ENCODE results near the gene ABCC5.

ABCC5 gene

DNA sequence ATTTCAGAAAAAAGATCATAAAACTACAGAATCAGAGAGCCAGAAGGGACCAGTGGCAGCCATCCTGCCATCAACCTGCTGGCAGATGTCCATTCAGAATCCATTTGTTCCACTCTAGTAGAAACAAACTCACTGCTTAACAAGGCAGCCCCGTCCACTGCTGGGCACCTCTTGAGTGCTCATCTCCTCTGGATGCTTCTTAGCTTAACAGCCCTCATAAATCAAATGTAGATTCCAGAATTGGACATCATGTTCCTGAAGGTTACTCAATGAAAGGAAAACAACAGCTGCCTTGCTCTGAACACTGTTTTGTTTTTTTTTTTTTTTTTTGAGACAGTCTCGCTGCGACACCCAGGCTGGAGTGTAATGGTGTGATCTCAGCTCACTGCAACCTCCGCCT lies 37.3 kb downstream of the ABCC5 start:
- no peak for DNase-seq

GRCh38 chr3:183975981-183976662 lies 41.6 kb downstream of the ABCC5 start:
- no peaks in the 10 kb centered on the region for H3K36me3 ChIP-seq (ENCODE audit: control insufficient read depth, insufficient read depth, low read length)
- no peak for DNase-seq
- no peak overlapping the region for H3K4me3 ChIP-seq (ENCODE audit: insufficient read depth, low read depth, low read length, poor library complexity, severe bottlenecking)
- H3K4me1 ChIP-seq (ENCODE audit: control insufficient read depth, insufficient read depth, low read length, poor library complexity, severe bottlenecking): no peaks in the 10 kb centered on the region
- no peaks in the 10 kb centered on the region for H3K27me3 ChIP-seq (replicated peaks; ENCODE audit: control insufficient read depth, insufficient read depth, low read length, poor library complexity, severe bottlenecking)
- no peak overlapping the region for H3K27ac ChIP-seq (ENCODE audit: insufficient read depth, low read length, poor library complexity, severe bottlenecking)
- no peaks in the 10 kb centered on the region for H3K9me3 ChIP-seq (ENCODE audit: control insufficient read depth, low read length)

More for the DNA sequence above, 37.3 kb downstream of the ABCC5 start:
- H3K27me3 ChIP-seq (replicated peaks; ENCODE audit: control insufficient read depth, insufficient read depth, low read length, poor library complexity, severe bottlenecking): no peaks in the 10 kb centered on the region
- no peak overlapping the region for H3K4me3 ChIP-seq (ENCODE audit: insufficient read depth, low read depth, low read length, poor library complexity, severe bottlenecking)
- peaks cover 25% of the 10 kb centered on the region for H3K36me3 ChIP-seq (ENCODE audit: control insufficient read depth, insufficient read depth, low read length)
- no peaks in the 10 kb centered on the region for H3K4me1 ChIP-seq (ENCODE audit: control insufficient read depth, insufficient read depth, low read length, poor library complexity, severe bottlenecking)
- no peaks in the 10 kb centered on the region for H3K9me3 ChIP-seq (ENCODE audit: control insufficient read depth, low read length)
- no peak overlapping the region for H3K27ac ChIP-seq (ENCODE audit: insufficient read depth, low read length, poor library complexity, severe bottlenecking)

DNA sequence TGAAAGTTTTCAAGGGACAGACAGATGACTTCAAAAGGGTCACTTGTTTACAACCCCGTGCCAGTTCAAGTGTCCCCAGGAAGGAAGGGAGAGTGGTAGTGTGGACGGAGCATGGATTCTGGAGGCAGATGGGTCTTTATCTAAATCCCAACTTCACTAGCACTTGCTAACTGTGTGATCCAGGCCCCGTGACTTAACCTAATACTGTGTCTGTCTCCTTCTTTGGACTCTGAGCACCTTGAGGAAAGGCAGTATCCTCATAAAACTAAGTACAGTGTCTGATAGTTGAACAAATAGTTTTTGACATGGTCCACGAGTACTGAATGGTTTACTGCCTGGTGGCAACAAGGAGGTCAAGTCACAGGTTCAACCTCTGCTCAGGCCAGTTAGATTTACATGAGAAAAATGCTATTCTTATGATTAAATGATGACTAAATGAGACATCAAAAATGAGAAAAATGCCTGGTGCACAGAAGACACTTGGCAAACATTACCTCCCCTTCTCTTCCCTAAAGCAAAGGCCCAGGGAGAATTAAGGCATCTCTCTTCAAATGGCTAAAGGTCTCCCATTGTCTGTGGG lies 48.9 kb downstream of the ABCC5 start:
- DNase-seq: no peak
- Histone ChIP-seq H3K4me3 (ENCODE audit: insufficient read depth, low read depth, low read length, poor library complexity, severe bottlenecking) (no peak overlapping the region), H3K9me3 (ENCODE audit: control insufficient read depth, low read length) (no peaks in the 10 kb centered on the region), H3K4me1 (ENCODE audit: control insufficient read depth, insufficient read depth, low read length, poor library complexity, severe bottlenecking) (no peaks in the 10 kb centered on the region), H3K27me3 (replicated peaks; ENCODE audit: control insufficient read depth, insufficient read depth, low read length, poor library complexity, severe bottlenecking) (no peaks in the 10 kb centered on the region), H3K27ac (ENCODE audit: insufficient read depth, low read length, poor library complexity, severe bottlenecking) (no peak overlapping the region), H3K36me3 (ENCODE audit: control insufficient read depth, insufficient read depth, low read length) (no peaks in the 10 kb centered on the region)

GRCh38 chr3:183967693-183968092 lies 50.0 kb downstream of the ABCC5 start:
- H3K27ac ChIP-seq (ENCODE audit: insufficient read depth, low read length, poor library complexity, severe bottlenecking): no peak overlapping the region
- no peaks in the 10 kb centered on the region for H3K4me1 ChIP-seq (ENCODE audit: control insufficient read depth, insufficient read depth, low read length, poor library complexity, severe bottlenecking)
- H3K36me3 ChIP-seq (ENCODE audit: control insufficient read depth, insufficient read depth, low read length): no peaks in the 10 kb centered on the region
- H3K9me3 ChIP-seq (ENCODE audit: control insufficient read depth, low read length): no peaks in the 10 kb centered on the region
- no peak for DNase-seq
- H3K4me3 ChIP-seq (ENCODE audit: insufficient read depth, low read depth, low read length, poor library complexity, severe bottlenecking): no peak overlapping the region
- no peaks in the 10 kb centered on the region for H3K27me3 ChIP-seq (replicated peaks; ENCODE audit: control insufficient read depth, insufficient read depth, low read length, poor library complexity, severe bottlenecking)

GRCh38 chr3:183966361-183966791 lies 51.3 kb downstream of the ABCC5 start:
- Histone ChIP-seq H3K4me3 (ENCODE audit: insufficient read depth, low read depth, low read length, poor library complexity, severe bottlenecking) (no peak overlapping the region), H3K27me3 (replicated peaks; ENCODE audit: control insufficient read depth, insufficient read depth, low read length, poor library complexity, severe bottlenecking) (no peaks in the 10 kb centered on the region), H3K36me3 (ENCODE audit: control insufficient read depth, insufficient read depth, low read length) (no peaks in the 10 kb centered on the region), H3K9me3 (ENCODE audit: control insufficient read depth, low read length) (no peaks in the 10 kb centered on the region), H3K4me1 (ENCODE audit: control insufficient read depth, insufficient read depth, low read length, poor library complexity, severe bottlenecking) (no peaks in the 10 kb centered on the region), H3K27ac (ENCODE audit: insufficient read depth, low read length, poor library complexity, severe bottlenecking) (no peak overlapping the region)
- no peak for DNase-seq

DNA sequence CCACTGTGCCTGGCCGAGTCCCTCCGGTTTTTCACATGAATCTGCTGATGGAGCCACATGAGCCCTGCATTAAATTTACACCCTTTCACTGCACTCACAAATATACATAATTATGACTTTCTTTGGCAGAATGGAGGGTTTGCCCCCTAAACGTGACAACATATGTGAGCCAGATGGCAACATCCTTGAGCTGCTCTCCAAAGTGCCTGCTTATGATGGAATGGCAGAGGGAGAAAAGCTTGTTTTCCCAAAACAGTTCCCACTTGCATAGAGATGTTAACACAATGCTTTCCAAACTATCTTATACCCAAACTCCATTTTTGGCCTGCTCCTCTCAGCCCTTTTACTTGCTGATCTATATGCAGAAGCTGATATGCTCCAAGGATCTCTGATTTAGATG lies 54.9 kb downstream of the ABCC5 start:
- H3K36me3 ChIP-seq (ENCODE audit: control insufficient read depth, insufficient read depth, low read length): peaks cover 7% of the 10 kb centered on the region
- no peak for DNase-seq
- H3K27ac ChIP-seq (ENCODE audit: insufficient read depth, low read length, poor library complexity, severe bottlenecking): no peak overlapping the region
- no peaks in the 10 kb centered on the region for H3K4me1 ChIP-seq (ENCODE audit: control insufficient read depth, insufficient read depth, low read length, poor library complexity, severe bottlenecking)
- H3K4me3 ChIP-seq (ENCODE audit: insufficient read depth, low read depth, low read length, poor library complexity, severe bottlenecking): no peak overlapping the region
- H3K27me3 ChIP-seq (replicated peaks; ENCODE audit: control insufficient read depth, insufficient read depth, low read length, poor library complexity, severe bottlenecking): no peaks in the 10 kb centered on the region
- no peaks in the 10 kb centered on the region for H3K9me3 ChIP-seq (ENCODE audit: control insufficient read depth, low read length)

DNA sequence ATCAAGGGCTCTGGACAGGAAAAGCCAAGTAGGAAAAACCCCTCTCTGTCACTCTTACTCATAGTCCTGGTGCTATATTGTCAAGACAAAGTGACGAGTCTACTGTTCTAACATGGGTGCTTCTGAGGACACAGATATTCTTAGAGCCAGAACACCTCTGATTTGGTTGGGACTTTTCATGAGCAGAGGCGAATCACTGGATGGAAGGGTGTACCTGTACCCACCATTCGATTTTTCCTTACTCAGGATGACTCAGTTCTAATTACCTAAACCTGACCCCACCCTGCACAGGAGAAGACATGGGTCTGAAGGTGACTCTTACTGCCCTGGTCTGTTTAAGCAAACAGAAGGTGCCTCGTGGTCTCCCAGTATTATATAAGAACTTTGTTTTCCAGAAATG lies 58.5 kb downstream of the ABCC5 start:
- Histone ChIP-seq H3K36me3 (ENCODE audit: control insufficient read depth, insufficient read depth, low read length) (peaks cover 7% of the 10 kb centered on the region), H3K9me3 (ENCODE audit: control insufficient read depth, low read length) (no peaks in the 10 kb centered on the region), H3K27me3 (replicated peaks; ENCODE audit: control insufficient read depth, insufficient read depth, low read length, poor library complexity, severe bottlenecking) (no peaks in the 10 kb centered on the region), H3K4me3 (ENCODE audit: insufficient read depth, low read depth, low read length, poor library complexity, severe bottlenecking) (no peak overlapping the region), H3K27ac (ENCODE audit: insufficient read depth, low read length, poor library complexity, severe bottlenecking) (no peak overlapping the region), H3K4me1 (ENCODE audit: control insufficient read depth, insufficient read depth, low read length, poor library complexity, severe bottlenecking) (no peaks in the 10 kb centered on the region)
- no peak for DNase-seq

DNA sequence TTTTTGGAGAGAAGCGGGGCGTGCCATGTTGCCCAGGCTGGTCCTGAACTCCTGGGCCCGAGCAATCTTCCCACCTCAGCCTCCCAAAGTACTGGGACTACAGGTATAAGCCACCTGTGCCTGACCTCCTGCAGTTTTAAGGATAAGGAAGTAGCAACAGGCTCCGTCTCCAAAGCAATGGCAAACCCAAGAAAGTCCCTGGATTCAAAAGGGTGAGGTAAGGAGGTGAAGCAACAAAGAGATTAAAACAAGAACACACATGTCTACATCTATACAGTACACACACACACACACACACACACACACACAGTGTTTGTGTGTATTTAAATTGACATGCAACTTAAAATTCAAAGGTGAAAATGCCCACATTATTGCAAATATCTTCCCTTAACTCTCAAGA lies 58.9 kb downstream of the ABCC5 start:
- peaks cover 7% of the 10 kb centered on the region for H3K36me3 ChIP-seq (ENCODE audit: control insufficient read depth, insufficient read depth, low read length)
- no peak overlapping the region for H3K4me3 ChIP-seq (ENCODE audit: insufficient read depth, low read depth, low read length, poor library complexity, severe bottlenecking)
- H3K4me1 ChIP-seq (ENCODE audit: control insufficient read depth, insufficient read depth, low read length, poor library complexity, severe bottlenecking): no peaks in the 10 kb centered on the region
- no peak overlapping the region for H3K27ac ChIP-seq (ENCODE audit: insufficient read depth, low read length, poor library complexity, severe bottlenecking)
- DNase-seq: no peak
- no peaks in the 10 kb centered on the region for H3K27me3 ChIP-seq (replicated peaks; ENCODE audit: control insufficient read depth, insufficient read depth, low read length, poor library complexity, severe bottlenecking)
- H3K9me3 ChIP-seq (ENCODE audit: control insufficient read depth, low read length): no peaks in the 10 kb centered on the region

GRCh38 chr3:183958226-183958625 lies 59.5 kb downstream of the ABCC5 start:
- no peaks in the 10 kb centered on the region for H3K9me3 ChIP-seq (ENCODE audit: control insufficient read depth, low read length)
- no peaks in the 10 kb centered on the region for H3K4me1 ChIP-seq (ENCODE audit: control insufficient read depth, insufficient read depth, low read length, poor library complexity, severe bottlenecking)
- no peaks in the 10 kb centered on the region for H3K27me3 ChIP-seq (replicated peaks; ENCODE audit: control insufficient read depth, insufficient read depth, low read length, poor library complexity, severe bottlenecking)
- no peak overlapping the region for H3K4me3 ChIP-seq (ENCODE audit: insufficient read depth, low read depth, low read length, poor library complexity, severe bottlenecking)
- no peak for DNase-seq
- H3K36me3 ChIP-seq (ENCODE audit: control insufficient read depth, insufficient read depth, low read length): peaks cover 7% of the 10 kb centered on the region
- no peak overlapping the region for H3K27ac ChIP-seq (ENCODE audit: insufficient read depth, low read length, poor library complexity, severe bottlenecking)

- Histone ChIP-seq H3K9me3 (ENCODE audit: control insufficient read depth, low read length) (no peaks in the 10 kb centered on the region), H3K4me3 (ENCODE audit: insufficient read depth, low read depth, low read length, poor library complexity, severe bottlenecking) (no peak overlapping the region), H3K27ac (ENCODE audit: insufficient read depth, low read length, poor library complexity, severe bottlenecking) (no peak overlapping the region), H3K36me3 (ENCODE audit: control insufficient read depth, insufficient read depth, low read length) (peaks cover 9% of the 10 kb centered on the region), H3K4me1 (ENCODE audit: control insufficient read depth, insufficient read depth, low read length, poor library complexity, severe bottlenecking) (no peaks in the 10 kb centered on the region), H3K27me3 (replicated peaks; ENCODE audit: control insufficient read depth, insufficient read depth, low read length, poor library complexity, severe bottlenecking) (no peaks in the 10 kb centered on the region)
- no peak for DNase-seq
Observed at GRCh38 chr3:183954875-183955274, 62.8 kb downstream of the ABCC5 start.

All from effector memory CD4-positive, alpha-beta T cell (primary cell).